ENCODE measurements around the gene TNIK.

DNA sequence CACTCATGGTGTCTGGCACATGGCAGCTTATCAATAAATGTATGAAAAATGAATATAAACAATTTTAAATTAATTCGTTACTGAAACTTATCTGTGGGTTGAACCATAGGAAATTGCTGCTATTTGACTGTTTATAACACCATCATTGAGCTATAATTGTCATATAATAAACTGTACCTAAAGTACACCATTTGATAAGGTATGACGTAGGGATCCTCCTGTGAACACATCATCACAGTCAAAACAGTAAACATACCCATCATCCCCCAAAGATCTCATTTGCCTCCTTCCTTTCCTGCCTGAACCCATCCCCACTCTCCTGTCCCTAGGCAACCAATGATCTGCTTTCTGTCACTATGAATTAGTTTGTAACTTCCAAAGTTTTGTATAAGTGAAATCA, 282.7 kb downstream of the TNIK start:
- TF ChIP-seq, protein P1, sequence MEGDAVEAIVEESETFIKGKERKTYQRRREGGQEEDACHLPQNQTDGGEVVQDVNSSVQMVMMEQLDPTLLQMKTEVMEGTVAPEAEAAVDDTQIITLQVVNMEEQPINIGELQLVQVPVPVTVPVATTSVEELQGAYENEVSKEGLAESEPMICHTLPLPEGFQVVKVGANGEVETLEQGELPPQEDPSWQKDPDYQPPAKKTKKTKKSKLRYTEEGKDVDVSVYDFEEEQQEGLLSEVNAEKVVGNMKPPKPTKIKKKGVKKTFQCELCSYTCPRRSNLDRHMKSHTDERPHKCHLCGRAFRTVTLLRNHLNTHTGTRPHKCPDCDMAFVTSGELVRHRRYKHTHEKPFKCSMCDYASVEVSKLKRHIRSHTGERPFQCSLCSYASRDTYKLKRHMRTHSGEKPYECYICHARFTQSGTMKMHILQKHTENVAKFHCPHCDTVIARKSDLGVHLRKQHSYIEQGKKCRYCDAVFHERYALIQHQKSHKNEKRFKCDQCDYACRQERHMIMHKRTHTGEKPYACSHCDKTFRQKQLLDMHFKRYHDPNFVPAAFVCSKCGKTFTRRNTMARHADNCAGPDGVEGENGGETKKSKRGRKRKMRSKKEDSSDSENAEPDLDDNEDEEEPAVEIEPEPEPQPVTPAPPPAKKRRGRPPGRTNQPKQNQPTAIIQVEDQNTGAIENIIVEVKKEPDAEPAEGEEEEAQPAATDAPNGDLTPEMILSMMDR (IDR thresholded peaks at IDR 0.05) = no peak
- TF ChIP-seq ZFX (IDR thresholded peaks at IDR 0.05; ENCODE audit: borderline replicate concordance) = no peak
